Measurements from ENCODE around the gene SYS1. TPM values are rescaled to one million over a fixed set of nuclear protein-coding genes. Genes with fewer than 3 reads are reported as not detected.

The SYS1 gene
- total RNA-seq, 1 donor from 2014 or later = 10.5 TPM

DNA sequence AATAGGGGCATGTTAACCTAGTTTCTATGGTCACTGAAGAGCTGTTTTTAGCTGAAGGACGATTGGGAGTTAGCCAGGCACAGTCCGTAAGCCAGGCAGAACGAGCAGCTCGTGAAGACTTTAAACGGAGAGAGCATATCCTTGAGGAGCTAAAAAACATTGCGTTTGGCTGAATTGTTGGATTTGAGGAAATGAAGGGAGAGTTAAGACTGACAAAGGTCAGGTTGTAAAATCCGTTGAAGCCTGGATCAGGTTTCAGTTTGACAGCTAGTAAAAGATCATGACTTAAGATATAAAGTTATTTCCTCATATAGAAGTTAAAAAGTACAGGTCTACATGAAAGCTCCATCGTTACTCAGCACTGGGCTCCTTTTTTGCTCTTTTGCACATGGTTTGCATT, 47.9 kb downstream of the SYS1 start:
- H3K27ac Mint-ChIP-seq = no peak overlapping the region
- Histone ChIP-seq H3K4me1 (no peaks in the 10 kb centered on the region), H3K27ac (no peak overlapping the region), H3K9ac (no peak overlapping the region), H3K27me3 (peaks cover 31% of the 10 kb centered on the region), H3K9me3 (ENCODE audit: low read depth) (no peaks in the 10 kb centered on the region), H3K36me3 (no peaks in the 10 kb centered on the region), H2AFZ (replicated peaks) (no peak overlapping the region), H4K20me1 (ENCODE audit: low read depth) (no peaks in the 10 kb centered on the region), H3K79me2 (ENCODE audit: low read depth) (no peaks in the 10 kb centered on the region), H3F3A (ENCODE audit: low read depth) (peaks cover 4% of the 10 kb centered on the region), H3K4me2 (no peak overlapping the region), H3K4me3 (no peak overlapping the region)
- H3K4me1 Mint-ChIP-seq = peaks cover 17% of the 10 kb centered on the region
- H3K4me3 Mint-ChIP-seq = no peak overlapping the region
- TF ChIP-seq EZH2 (IDR thresholded peaks at IDR 0.05) = no peak
- no peak for TF ChIP-seq EZH2phosphoT487 (IDR thresholded peaks at IDR 0.05)
- TF ChIP-seq, protein P1, sequence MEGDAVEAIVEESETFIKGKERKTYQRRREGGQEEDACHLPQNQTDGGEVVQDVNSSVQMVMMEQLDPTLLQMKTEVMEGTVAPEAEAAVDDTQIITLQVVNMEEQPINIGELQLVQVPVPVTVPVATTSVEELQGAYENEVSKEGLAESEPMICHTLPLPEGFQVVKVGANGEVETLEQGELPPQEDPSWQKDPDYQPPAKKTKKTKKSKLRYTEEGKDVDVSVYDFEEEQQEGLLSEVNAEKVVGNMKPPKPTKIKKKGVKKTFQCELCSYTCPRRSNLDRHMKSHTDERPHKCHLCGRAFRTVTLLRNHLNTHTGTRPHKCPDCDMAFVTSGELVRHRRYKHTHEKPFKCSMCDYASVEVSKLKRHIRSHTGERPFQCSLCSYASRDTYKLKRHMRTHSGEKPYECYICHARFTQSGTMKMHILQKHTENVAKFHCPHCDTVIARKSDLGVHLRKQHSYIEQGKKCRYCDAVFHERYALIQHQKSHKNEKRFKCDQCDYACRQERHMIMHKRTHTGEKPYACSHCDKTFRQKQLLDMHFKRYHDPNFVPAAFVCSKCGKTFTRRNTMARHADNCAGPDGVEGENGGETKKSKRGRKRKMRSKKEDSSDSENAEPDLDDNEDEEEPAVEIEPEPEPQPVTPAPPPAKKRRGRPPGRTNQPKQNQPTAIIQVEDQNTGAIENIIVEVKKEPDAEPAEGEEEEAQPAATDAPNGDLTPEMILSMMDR (IDR thresholded peaks at IDR 0.05) = no peak
- DNase-seq (ENCODE audit: low spot score) = no peak
- no peaks in the 10 kb centered on the region for H3K9me3 Mint-ChIP-seq
- H3K36me3 Mint-ChIP-seq = peaks cover 6% of the 10 kb centered on the region
- H3K27me3 Mint-ChIP-seq (ENCODE audit: insufficient read depth, low read depth) = no peaks in the 10 kb centered on the region

DNA sequence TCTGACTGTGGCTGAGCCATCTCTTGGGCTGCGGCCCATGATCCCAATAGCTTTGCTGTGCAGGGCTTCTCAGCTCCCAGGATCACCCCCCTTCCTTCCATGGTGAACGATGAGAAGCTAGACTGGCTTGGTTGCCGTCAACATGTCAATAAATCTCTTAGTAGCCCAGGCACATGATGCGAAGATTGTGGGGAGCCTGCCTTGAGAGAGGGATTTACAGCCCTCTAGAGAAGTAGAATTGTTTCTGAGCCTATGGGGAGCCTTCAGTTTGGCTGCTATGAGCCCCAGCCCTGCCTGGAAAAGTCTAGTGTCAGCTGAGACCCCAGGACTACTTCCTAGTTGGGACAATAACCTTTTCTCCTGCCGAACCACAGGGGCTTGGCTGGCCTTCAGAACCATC, 49.7 kb downstream of the SYS1 start:
- Histone ChIP-seq H3K27ac (no peak overlapping the region), H3K27me3 (peaks cover 13% of the 10 kb centered on the region), H3K79me2 (ENCODE audit: low read depth) (peaks cover 16% of the 10 kb centered on the region), H3K9me3 (ENCODE audit: low read depth) (no peaks in the 10 kb centered on the region), H4K20me1 (ENCODE audit: low read depth) (no peaks in the 10 kb centered on the region), H3K9ac (no peak overlapping the region), H3K4me2 (no peak overlapping the region), H3F3A (ENCODE audit: low read depth) (peaks cover 1% of the 10 kb centered on the region), H2AFZ (replicated peaks) (no peak overlapping the region), H3K36me3 (no peaks in the 10 kb centered on the region), H3K4me1 (peaks cover 8% of the 10 kb centered on the region), H3K4me3 (no peak overlapping the region)
- H3K9me3 Mint-ChIP-seq = no peaks in the 10 kb centered on the region
- no peak overlapping the region for H3K4me3 Mint-ChIP-seq
- TF ChIP-seq EZH2phosphoT487 (IDR thresholded peaks at IDR 0.05) (no peak), EZH2 (IDR thresholded peaks at IDR 0.05) (no peak)
- TF ChIP-seq, protein P1 (IDR thresholded peaks at IDR 0.05) = no peak
- H3K27me3 Mint-ChIP-seq (ENCODE audit: insufficient read depth, low read depth) = no peaks in the 10 kb centered on the region
- peaks cover 6% of the 10 kb centered on the region for H3K36me3 Mint-ChIP-seq
- H3K27ac Mint-ChIP-seq = no peak overlapping the region
- peaks cover 16% of the 10 kb centered on the region for H3K4me1 Mint-ChIP-seq
- no peak for DNase-seq (ENCODE audit: low spot score)

DNA sequence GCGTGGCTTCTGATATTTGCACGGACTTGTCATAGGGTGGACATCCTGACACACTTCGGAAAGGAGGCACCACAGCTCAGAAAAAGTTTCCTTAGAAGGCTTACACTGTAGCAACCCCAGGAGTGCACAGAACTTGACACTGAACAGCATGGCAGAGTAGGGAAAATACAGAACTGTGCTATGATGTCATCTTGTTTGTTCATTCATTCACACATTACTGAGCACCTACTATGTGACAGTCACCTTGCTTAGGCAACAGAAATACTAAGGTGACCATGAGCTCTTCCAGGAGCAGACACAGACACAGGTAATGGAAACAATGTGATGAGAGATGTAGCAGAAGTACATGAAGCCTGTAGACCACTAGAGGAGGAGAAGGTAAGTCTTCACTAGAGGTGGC, 50.5 kb downstream of the SYS1 start:
- H2AFZ ChIP-seq (replicated peaks) = no peak overlapping the region
- no peaks in the 10 kb centered on the region for H3K9me3 ChIP-seq (ENCODE audit: low read depth)
- Mint-ChIP-seq H3K9me3 (no peaks in the 10 kb centered on the region), H3K27me3 (ENCODE audit: insufficient read depth, low read depth) (peaks cover 2% of the 10 kb centered on the region), H3K36me3 (peaks cover 6% of the 10 kb centered on the region), H3K4me3 (no peak overlapping the region), H3K27ac (no peak overlapping the region), H3K4me1 (peaks cover 13% of the 10 kb centered on the region)
- no peak overlapping the region for H3K4me3 ChIP-seq
- no peak overlapping the region for H3K9ac ChIP-seq
- peaks cover 23% of the 10 kb centered on the region for H3K79me2 ChIP-seq (ENCODE audit: low read depth)
- no peak overlapping the region for H3K4me2 ChIP-seq
- peaks cover 5% of the 10 kb centered on the region for H3K27me3 ChIP-seq
- no peaks in the 10 kb centered on the region for H3K36me3 ChIP-seq
- no peak for DNase-seq (ENCODE audit: low spot score)
- H3K27ac ChIP-seq = no peak overlapping the region
- no peaks in the 10 kb centered on the region for H3F3A ChIP-seq (ENCODE audit: low read depth)
- peaks cover 8% of the 10 kb centered on the region for H3K4me1 ChIP-seq
- TF ChIP-seq, protein P1 (IDR thresholded peaks at IDR 0.05) = no peak
- TF ChIP-seq EZH2 (IDR thresholded peaks at IDR 0.05) (no peak), EZH2phosphoT487 (IDR thresholded peaks at IDR 0.05) (no peak)
- no peaks in the 10 kb centered on the region for H4K20me1 ChIP-seq (ENCODE audit: low read depth)
